NCI-H146 treated with DMSO at 0.1 percent for 48 hours (cell line): ENCODE data around the gene MCEMP1.

ENCODE experiments used
- DNase-seq: peaks from one replicate; lab custom pipeline; 2025; ENCODE audit not compliant: unreplicated experiment; lab: John Stamatoyannopoulos, UW

Gene MCEMP1

GRCh38 chr19:7692417-7693088 is 15.7 kb downstream of the MCEMP1 start:
- no peak for DNase-seq

- no peak for DNase-seq
These were observed 17.6 kb downstream of the MCEMP1 start for GRCh38 chr19:7694499-7694898.

GRCh38 chr19:7697721-7698287 is 20.9 kb downstream of the MCEMP1 start:
- DNase-seq: no peak

- DNase-seq: no peak
These were observed 21.7 kb downstream of the MCEMP1 start for GRCh38 chr19:7698583-7698982.

- DNase-seq: no peak
These were observed 22.1 kb downstream of the MCEMP1 start for GRCh38 chr19:7699003-7699402.

GRCh38 chr19:7699417-7700401 is 22.8 kb downstream of the MCEMP1 start:
- DNase-seq: no peak

GRCh38 chr19:7701049-7701653 is 24.3 kb downstream of the MCEMP1 start:
- no peak for DNase-seq

GRCh38 chr19:7701654-7702457 is 25.0 kb downstream of the MCEMP1 start, which contains the start of gene FCER2:
Gene FCER2, minus strand, starts transcription at chr19:7702131. Its CDS starts 2,371 bp downstream, at chr19:7699760.
- DNase-seq: no peak

GRCh38 chr19:7703332-7703731 is 26.4 kb downstream of the MCEMP1 start:
- no peak for DNase-seq

- DNase-seq: no peak
These were observed 27.6 kb downstream of the MCEMP1 start for GRCh38 chr19:7704280-7705060.

- DNase-seq: no peak
These were observed 28.7 kb downstream of the MCEMP1 start for GRCh38 chr19:7705387-7706187.

- no peak for DNase-seq
These were observed 29.5 kb downstream of the MCEMP1 start for GRCh38 chr19:7706188-7706954.

- no peak for DNase-seq
These were observed 30.1 kb downstream of the MCEMP1 start for GRCh38 chr19:7706955-7707456.

GRCh38 chr19:7709932-7710460 is 33.1 kb downstream of the MCEMP1 start:
- no peak for DNase-seq

- no peak for DNase-seq
These were observed 33.7 kb downstream of the MCEMP1 start for GRCh38 chr19:7710616-7711015.

- no peak for DNase-seq
These were observed 38.8 kb downstream of the MCEMP1 start for GRCh38 chr19:7715671-7716070.

- no peak for DNase-seq
These were observed 39.9 kb downstream of the MCEMP1 start for GRCh38 chr19:7716762-7717161.

- DNase-seq: no peak
These were observed 41.8 kb downstream of the MCEMP1 start for GRCh38 chr19:7718668-7719067.
